ENCODE data around the gene ATP6V0B.

- TF ChIP-seq POLR2A (IDR thresholded peaks at IDR 0.05; ENCODE audit: low read depth, low read length) (no peak), MYC (IDR thresholded peaks at IDR 0.05; ENCODE audit: low read depth, low read length) (no peak), POLR2AphosphoS5 (IDR thresholded peaks at IDR 0.05; ENCODE audit: insufficient read depth, low read depth, low read length) (no peak), CTCF (IDR thresholded peaks at IDR 0.05; ENCODE audit: extremely low read depth in 1 of 2, insufficient read depth in 1 of 2, low read depth in 1 of 2, low read length in 2 of 2) (no peak), MAX (IDR thresholded peaks at IDR 0.05; ENCODE audit: insufficient read depth, insufficient read length) (no peak), JUN (IDR thresholded peaks at IDR 0.05; ENCODE audit: borderline replicate concordance, insufficient read depth, insufficient read length, low read depth) (no peak), FOS (IDR thresholded peaks at IDR 0.05; ENCODE audit: borderline replicate concordance, insufficient read depth, low read length) (no peak), EZH2 (IDR thresholded peaks at IDR 0.05; ENCODE audit: borderline replicate concordance, low read depth, low read length, severe bottlenecking) (no peak)
These were observed 22.7 kb downstream of the ATP6V0B start for GRCh38 chr1:43997295-43997999.
